ENCODE results near the gene DHFR2.
"Not testable (repeated sequence)": the region's sequence is repeated elsewhere in the genome, so short reads cannot be mapped to it uniquely, and the experiment has no call there.

Gene DHFR2

DNA sequence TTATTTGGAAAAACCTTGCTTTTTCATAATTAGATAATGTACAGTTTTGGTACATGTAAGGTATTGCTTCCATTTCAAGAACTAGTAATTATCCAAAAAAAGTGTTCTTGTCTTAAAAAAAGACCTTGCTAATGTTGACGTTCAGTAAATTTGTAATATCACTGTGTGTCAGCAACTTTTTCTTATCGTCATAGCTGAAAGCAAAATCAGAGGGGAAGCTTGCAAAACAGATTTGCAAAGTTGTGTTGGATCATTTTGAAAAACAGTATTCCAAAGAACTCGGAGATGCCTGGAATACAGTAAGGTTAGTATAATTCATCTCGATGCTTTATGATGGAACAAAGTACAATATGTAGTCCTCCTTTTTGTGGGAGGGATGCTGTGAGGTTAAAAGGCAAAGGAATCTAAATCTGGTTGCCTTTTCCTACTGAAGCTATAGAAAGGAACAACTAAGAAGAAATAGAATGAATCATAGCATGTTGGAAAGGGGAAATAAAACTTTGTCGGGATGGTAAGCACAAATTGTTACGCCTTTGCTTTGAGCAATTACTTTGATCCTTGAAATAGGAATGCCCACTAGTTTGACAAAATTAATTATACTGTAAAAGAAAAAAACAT lies 1.6 kb upstream of the DHFR2 start:
- no peak for DNase-seq

- no peak for DNase-seq
Measured at GRCh38 chr3:94063496-94064119, 892 bp upstream of the DHFR2 start.

DNA sequence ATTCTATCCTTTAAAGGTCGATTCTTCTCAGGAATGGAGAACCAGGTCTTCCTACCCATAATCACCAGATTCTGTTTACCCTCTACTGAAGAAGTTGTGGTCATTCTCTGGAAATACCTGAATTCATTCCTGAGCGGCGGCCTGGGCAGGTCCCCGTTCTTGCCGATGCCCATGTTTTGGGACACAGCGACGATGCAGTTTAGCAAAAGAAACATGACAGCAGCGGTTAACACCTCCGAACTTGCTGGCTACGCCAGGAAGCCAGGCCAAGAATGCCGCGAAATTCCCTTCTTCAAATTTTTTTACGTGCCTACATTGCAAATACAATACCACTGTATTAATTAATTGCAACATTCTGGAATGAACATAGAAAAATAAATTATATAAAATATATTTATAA lies 1.4 kb downstream of the DHFR2 start:
- DNase-seq = no peak

DNA sequence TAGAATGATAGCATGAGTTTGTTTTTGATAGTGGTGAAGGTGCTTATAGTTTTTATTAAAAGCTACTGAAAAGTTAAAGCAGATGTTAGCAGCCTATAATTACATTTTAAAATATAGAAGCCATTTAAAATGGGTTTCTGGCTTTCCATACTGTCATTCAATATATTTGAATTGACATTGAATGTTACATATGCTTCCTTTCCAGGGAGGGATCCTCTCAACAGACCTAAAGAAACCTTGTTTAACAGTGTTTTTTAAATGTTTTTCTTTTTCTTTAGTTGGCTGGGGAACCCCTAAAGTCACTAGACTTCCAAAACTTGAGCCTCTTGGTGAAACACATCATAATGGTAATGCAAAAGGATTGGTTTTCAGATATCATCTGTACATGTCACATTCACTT lies 12.2 kb downstream of the DHFR2 start:
- DNase-seq = no peak

DNA sequence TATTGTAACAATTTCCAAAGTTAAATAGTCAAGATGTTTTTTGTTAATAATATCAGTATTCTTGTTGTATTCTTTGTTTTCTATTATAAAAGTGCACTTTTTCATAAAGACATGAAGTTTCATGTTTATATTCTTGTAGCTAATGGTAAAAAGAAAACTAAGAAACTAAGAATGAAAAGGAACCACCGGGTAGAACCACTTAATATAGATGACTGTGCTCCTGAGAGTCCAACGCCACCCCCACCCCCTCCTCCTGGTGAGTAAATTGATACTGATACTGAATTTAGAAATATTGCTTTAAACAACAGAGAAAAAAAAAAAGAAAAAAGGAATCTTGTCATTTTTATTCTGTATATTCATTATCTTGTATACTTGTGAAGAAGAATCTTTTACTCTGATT lies 13.4 kb downstream of the DHFR2 start:
- no peak for DNase-seq

- no peak for DNase-seq
Measured at GRCh38 chr3:94046533-94046932, 16.2 kb downstream of the DHFR2 start.

DNA sequence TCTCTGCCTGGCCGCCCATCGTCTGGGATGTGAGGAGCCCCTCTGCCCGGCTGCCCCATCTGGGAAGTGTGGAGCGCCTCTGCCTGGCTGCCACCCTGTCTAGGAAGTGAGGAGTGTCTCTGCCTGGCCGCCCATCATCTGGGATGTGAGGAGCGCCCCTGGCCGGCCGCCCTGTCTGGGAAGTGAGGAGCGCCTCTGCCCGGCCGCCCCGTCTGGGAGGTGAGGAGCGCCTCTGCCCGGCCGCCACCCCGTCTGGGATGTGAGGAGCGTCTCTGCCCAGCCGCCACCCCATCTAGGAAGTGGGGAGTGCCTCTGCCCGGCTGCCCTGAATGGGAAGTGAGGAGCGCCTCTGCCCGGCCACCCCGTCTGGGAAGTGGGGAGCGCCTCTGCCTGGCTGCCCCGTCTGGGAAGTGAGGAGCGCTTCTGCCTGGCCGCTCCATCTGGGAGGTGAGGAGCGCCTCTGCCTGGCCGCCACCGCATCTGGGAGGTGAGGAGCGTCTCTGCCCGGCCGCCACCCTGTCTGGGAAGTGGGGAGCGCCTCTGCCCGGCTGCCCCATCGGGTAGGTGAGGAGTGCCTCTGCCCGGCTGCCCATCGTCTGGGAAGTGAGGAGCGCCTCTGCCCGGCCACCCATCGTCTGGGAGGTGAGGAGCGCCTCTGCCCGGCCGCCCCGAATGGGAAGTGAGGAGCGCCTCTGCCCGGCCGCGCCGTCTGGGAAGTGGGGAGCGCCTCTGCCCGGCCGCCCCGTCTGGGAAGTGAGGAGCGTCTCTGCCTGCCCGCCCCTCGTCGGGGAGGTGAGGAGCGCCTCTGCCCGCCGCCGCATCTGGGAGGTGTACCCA lies 18.4 kb downstream of the DHFR2 start:
- not testable (repeated sequence) for DNase-seq

DNA sequence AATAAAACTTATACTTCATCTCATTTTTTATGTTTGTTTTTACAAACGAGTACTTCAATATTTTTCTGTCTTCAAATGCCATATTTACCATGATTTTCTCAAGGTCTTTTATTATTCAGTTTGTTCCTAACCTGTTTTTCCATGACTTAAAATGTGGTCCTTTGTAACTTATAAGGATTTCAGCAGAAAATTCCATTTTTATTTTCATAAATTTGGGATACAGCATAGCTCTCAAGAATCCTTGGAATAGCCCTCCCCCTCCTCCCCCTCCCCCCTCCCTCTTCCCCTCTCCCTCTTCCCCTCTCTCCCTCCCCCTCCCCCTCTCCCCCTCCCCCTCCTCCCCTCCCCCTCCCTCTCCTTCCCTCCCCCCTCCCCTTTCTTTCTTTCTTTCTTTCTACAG lies 19.4 kb downstream of the DHFR2 start:
- no peak for DNase-seq

- DNase-seq = no peak
Measured at GRCh38 chr3:94036909-94037507, 25.7 kb downstream of the DHFR2 start.

GRCh38 chr3:94028093-94028837 lies 34.5 kb downstream of the DHFR2 start, which contains the start of gene STX19:
STX19 (minus strand) TSS chr3:94028597; CDS start chr3:94015269, 13,328 bp downstream.
- DNase-seq = peak; percentile 46

DNA sequence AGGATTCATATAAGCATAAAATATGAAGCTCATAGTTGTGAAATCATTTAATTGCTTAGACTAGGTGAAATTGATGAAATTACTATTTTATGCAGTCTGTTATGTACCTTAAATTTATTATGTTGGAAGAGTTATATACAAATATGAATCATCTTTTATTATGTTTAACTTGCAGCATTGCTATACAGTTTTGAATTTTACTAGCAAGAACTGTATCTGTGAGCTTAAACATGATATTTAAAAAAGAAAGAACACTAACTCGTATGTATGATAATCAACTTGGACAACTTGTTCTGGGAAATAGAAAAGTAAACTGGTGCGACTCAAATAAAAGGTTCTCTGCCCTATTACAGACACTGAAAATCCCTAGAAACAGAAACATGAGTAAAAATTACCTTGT lies 36.1 kb downstream of the DHFR2 start:
- DNase-seq = no peak

DNA sequence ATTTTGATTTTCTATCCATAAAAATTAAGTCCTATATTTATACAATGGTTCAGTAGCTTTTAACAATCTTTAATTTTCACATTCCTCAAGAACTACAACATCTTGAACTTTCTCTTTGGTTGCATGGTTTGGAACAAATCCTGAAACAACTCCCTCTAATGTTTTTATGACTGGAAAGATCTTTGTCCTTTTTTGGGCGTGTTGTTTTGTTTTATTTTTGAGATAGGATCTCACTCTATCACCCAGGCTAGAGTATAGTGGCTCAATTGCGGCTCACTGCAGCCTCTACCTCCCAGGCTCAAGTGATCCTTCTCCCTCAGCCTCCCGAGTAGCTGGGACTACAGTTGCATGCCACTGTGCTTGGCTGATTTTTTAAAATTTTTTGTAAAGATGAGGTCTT lies 38.3 kb downstream of the DHFR2 start:
- no peak for DNase-seq

DNA sequence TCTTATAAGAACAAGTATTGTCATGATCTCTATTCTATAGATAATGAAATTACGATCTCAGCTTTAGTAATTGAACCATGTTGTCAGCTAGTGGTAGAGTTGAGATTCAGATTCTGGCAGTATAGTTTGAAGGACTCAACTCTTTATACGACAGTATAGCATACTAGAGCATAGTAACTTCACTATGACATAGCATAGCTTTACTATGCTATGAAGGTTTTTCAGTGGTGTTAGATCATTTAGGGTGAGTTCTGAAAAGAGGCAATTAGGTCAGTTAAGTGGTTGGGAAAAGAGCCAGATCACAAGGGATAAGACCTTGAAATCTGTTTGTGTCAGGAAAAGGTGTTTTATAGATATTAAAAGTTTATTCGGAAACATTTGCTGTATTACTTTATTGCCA lies 42.4 kb downstream of the DHFR2 start:
- no peak for DNase-seq

DNA sequence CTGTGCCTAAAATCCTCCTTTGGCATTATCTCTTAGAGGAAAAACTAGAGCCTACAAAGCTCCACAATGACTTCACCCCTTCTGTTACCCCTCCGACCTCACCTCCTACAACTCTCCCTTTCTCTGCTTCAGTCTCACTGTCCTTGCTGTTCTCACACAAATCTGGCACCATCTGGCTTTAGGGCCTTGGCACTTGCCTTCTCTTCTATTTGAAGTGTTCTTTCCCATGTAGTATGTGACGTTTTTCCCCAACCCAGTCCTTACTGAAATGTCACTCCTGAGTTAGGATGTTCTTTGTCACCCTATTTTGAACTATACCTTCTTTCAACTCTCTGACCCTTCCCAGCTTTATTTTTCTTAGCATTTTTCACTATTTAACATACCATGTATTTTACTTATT lies 43.1 kb downstream of the DHFR2 start:
- DNase-seq = no peak

DNA sequence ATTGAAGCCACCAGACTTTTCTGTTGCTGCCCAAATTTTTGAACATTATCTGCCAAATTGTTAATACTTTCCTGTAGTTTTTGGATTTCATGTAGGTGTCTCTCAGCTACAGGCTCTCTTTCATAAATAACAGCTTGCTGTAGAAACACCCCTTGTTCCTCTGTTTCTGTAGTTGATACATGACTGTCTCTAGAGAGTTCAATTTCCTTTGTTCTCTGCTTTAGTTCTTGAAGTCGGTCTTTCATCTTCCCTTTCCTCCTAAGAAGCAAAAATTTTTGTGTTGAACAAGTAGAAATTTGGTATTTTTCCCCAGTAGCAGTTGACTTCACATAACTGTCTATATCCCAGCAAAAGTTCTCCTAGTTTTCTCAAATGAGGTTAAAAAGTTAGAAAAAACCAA lies 47.7 kb downstream of the DHFR2 start:
- DNase-seq = no peak

DNA sequence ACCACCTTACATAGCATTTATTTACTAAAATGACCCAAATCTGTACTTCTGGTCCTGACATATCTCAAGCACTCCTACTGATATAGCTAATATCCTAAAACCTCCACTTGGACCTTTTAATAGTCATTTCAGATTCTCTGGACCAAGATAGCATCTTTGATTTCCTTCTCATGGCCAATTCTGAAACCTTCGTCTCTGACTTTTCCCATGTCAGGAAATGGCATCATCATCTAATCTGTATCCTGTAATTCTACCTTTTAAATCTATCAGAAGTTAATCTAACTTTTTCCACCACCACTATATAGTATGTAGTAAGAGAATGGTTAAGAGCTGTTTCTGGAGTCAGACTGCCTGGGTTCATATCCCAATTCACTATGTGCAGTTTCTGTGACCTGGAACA lies 50.5 kb downstream of the DHFR2 start:
- no peak for DNase-seq

DNA sequence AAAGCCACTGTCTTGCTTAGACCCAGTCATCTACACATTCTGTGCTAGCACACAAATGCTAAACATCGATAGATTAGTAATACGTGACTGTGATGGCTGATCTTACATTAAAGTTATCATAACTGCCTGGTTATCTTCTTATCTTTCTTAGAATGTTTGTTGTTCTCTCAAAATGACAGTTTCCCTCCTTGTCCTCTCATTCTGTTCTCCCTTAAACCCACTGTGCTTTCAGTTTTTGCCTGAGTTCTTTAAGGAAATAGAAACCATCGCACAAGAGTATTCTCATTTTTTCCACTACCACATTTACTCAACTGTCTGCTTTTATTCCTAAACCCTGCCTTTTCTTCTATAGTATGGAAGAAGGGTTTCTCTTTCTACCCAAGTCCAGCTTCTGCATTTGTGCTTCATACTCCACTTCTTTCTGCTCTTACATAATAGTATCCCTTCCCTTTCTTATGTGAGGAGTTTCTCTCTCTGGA lies 51.4 kb downstream of the DHFR2 start:
- DNase-seq = no peak

DNA sequence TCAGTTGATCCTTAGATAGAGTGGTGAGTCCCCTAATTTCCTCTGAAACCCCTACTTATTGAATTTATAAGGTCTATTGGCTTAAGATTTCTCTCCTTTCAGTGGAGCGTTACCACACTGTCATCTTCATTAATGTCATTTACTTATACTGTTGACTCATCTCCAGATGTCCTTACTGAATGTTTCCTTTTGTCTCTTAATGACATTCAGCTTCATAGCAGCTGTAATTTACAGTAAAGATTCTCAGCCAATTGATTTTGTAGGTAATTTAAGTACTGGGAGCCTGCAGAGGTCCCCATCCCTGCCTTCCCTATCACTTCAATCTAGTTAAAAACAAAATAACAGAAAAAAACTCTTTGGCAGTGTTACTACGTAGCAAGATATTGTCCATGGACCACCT lies 53.1 kb downstream of the DHFR2 start:
- DNase-seq = no peak

- no peak for DNase-seq
Measured at GRCh38 chr3:94008253-94008652, 54.5 kb downstream of the DHFR2 start.

Measured in NCI-H1436 (cell line).